Mucosa of descending colon (tissue), 3 donors: ENCODE data around the gene DCHS2. TPM values are rescaled to one million over a fixed set of nuclear protein-coding genes. Genes with fewer than 3 reads are reported as not detected.

Source experiments
- ATAC-seq: fragments of 200-7000 bp; cut with Tn5 transposase; one replicate; pipeline ENCODE4 v1.9.1; 2020; ENCODE audit warnings: mild to moderate bottlenecking, moderate library complexity
- DNase-seq, 3 donors: peaks; one replicate each; pipeline ENCODE4 v3.0.0-alpha.2; 2020
- H3K36me3 ChIP-seq: fragments of 200-600 bp; one replicate; pipeline ENCODE4 v1.8.0; 2021; ENCODE audit warnings: low read depth, mild to moderate bottlenecking
- H3K4me1 ChIP-seq: fragments of 200-600 bp; one replicate; pipeline ENCODE4 v1.8.0; 2021; ENCODE audit warnings: low read depth, mild to moderate bottlenecking
- H3K4me3 ChIP-seq: fragments of 200-600 bp; one replicate; pipeline ENCODE4 v1.8.0; 2021; ENCODE audit warnings: mild to moderate bottlenecking
- H3K9me3 ChIP-seq: fragments of 200-600 bp; one replicate; pipeline ENCODE4 v1.8.0; 2021; ENCODE audit warnings: mild to moderate bottlenecking
- CTCF ChIP-seq: fragments of 200-600 bp; IDR thresholded peaks from one replicate; pipeline ENCODE4 v1.8.0; 2022; ENCODE audit warnings: antibody characterized with exemption, mild to moderate bottlenecking
- intact Hi-C, 2 donors: fragments of 100-400 bp; cut with DNase I in 1 of 2; cut with micrococcal nuclease in 1 of 2; formaldehyde crosslinking; loops; one replicate each; pipeline versions ENCODE4 v1.11.0 to v1.11.1; 2022; cut with DNase I, micrococcal nuclease
- total RNA-seq, 3 donors: library from RNA; stranded (reverse); fragmentation: NEBNext Ultra II Directional in 2 of 3; extraction: Animal tissue kit (Norgen Biotek cat#: 25700) in 2 of 3; gene quantifications; one replicate each; pipeline versions ENCODE4 v1.2.1 to v1.2.4, GENCODE V29; 2021 to 2023
- donor health status: DM: no; HTN: no; CAD: no; lungs with moderate emphysema.
- donor health status: DM: no; HTN: no; CAD: no.
- donor health status: DM: no; HTN: yes; CAD: no.

Gene DCHS2
- total RNA-seq, 3 donors from 2014 or later = 0.58 to 9.6 (median 1.1) TPM

GRCh38 chr4:154452798-154453346 lies 38.7 kb downstream of the DCHS2 start:
- TF ChIP-seq CTCF = no peak
- H3K4me3 ChIP-seq = no peak overlapping the region

GRCh38 chr4:154450966-154451365 lies 40.6 kb downstream of the DCHS2 start:
- Histone ChIP-seq H3K4me3 (no peak overlapping the region), H3K4me1 (no peaks in the 10 kb centered on the region), H3K36me3 (no peaks in the 10 kb centered on the region), H3K9me3 (no peaks in the 10 kb centered on the region)
- intact Hi-C loops = no loop called here
- TF ChIP-seq CTCF = no peak
- DNase-seq (no peak), ATAC-seq (no peak)

More at GRCh38 chr4:154452798-154453346, 38.7 kb downstream of the DCHS2 start:
- no peak for DNase-seq
- no peaks in the 10 kb centered on the region for H3K36me3 ChIP-seq
- intact Hi-C loops = no loop called here
- no peak for ATAC-seq
- no peaks in the 10 kb centered on the region for H3K9me3 ChIP-seq
- no peaks in the 10 kb centered on the region for H3K4me1 ChIP-seq

- ATAC-seq = no peak
- no peaks in the 10 kb centered on the region for H3K4me1 ChIP-seq
- H3K9me3 ChIP-seq = no peaks in the 10 kb centered on the region
- intact Hi-C loops = no loop called here
- H3K4me3 ChIP-seq = no peak overlapping the region
- DNase-seq = no peak
- H3K36me3 ChIP-seq = no peaks in the 10 kb centered on the region
- TF ChIP-seq CTCF = no peak
Measured at GRCh38 chr4:154444958-154445357, 46.6 kb downstream of the DCHS2 start.

DNA sequence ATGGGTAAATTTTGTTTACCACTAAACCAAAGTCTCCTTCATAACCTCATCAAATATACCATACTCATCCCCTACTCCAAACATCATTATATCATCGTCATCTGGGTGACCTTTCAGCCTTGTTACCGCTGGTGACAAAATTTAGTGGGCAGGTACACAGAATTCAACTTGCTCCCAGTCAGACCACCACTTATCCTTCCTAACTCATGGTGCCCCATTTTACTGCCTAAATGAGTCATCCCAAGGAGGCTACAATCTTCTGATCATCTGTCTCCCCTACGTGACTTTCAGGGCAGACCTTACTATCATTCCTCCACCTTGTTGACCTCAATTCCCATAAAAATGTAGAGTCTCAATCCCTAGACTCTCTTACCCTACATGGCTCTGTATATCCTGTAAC lies 49.6 kb downstream of the DCHS2 start:
- DNase-seq = no peak
- no peak overlapping the region for H3K4me3 ChIP-seq
- no peaks in the 10 kb centered on the region for H3K4me1 ChIP-seq
- no peaks in the 10 kb centered on the region for H3K36me3 ChIP-seq
- ATAC-seq = no peak
- no peak for TF ChIP-seq CTCF
- intact Hi-C loops = no loop called here
- H3K9me3 ChIP-seq = no peaks in the 10 kb centered on the region

DNA sequence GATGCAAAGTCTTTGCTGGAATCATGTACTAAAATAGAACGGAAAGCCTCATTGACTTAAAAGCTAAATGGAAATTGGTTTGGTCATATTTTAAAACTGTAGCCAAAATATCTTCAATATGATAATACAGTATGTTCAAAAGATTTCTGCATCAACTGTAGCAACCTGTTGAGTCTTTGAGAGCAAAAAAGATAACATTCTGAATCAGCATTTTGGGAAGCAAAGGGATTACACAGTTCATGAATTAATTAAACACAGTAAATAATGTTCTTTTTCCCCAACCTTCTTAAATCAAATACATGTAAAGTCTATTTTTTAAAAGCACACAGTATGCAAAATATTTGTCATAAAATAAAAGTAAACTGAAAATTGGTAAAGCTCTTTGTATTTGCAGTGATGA lies 50.5 kb downstream of the DCHS2 start:
- H3K9me3 ChIP-seq = no peaks in the 10 kb centered on the region
- H3K36me3 ChIP-seq = no peaks in the 10 kb centered on the region
- no peak for ATAC-seq
- DNase-seq = no peak
- no peak overlapping the region for H3K4me3 ChIP-seq
- no peak for TF ChIP-seq CTCF
- no peaks in the 10 kb centered on the region for H3K4me1 ChIP-seq
- intact Hi-C loops = no loop called here

GRCh38 chr4:154439224-154439623 lies 52.4 kb downstream of the DCHS2 start:
- Histone ChIP-seq H3K9me3 (no peaks in the 10 kb centered on the region), H3K4me3 (no peak overlapping the region), H3K4me1 (no peaks in the 10 kb centered on the region), H3K36me3 (no peaks in the 10 kb centered on the region)
- ATAC-seq (no peak), DNase-seq (no peak)
- no peak for TF ChIP-seq CTCF
- intact Hi-C loops = no loop called here
